22Rv1 (cell line): ENCODE measurements around the gene RNFT2.
"Not testable (repeated sequence)": the region's sequence is repeated elsewhere in the genome, so short reads cannot be mapped to it uniquely, and the experiment has no call there.

Source experiments
- H3K27ac ChIP-seq: fragments of 450-650 bp; 2 replicates; pipeline ENCODE4 v1.5.1; 2017
- CTCF ChIP-seq: fragments of 450-650 bp; IDR thresholded peaks from 2 replicates; pipeline ENCODE4 v1.5.1; 2017; ENCODE audit warnings: mild to moderate bottlenecking
- ZFX ChIP-seq: fragments of 450-650 bp; IDR thresholded peaks from 2 replicates; pipeline ENCODE4 v1.6.1; 2017; ENCODE audit warnings: antibody characterized with exemption, borderline replicate concordance

RNFT2 gene

GRCh38 chr12:116783525-116784237, 45.6 kb downstream of the RNFT2 start:
- TF ChIP-seq CTCF, result no peak
- TF ChIP-seq ZFX, result no peak
- H3K27ac ChIP-seq, result no peak overlapping the region

GRCh38 chr12:116784238-116784612, 46.1 kb downstream of the RNFT2 start:
- H3K27ac ChIP-seq, result no peak overlapping the region
- no peak for TF ChIP-seq CTCF
- no peak for TF ChIP-seq ZFX

GRCh38 chr12:116789562-116789961, 51.4 kb downstream of the RNFT2 start:
- not testable (repeated sequence) for H3K27ac ChIP-seq

GRCh38 chr12:116790066-116790465, 52.0 kb downstream of the RNFT2 start:
- TF ChIP-seq CTCF (no peak), ZFX (no peak)
- no peak overlapping the region for H3K27ac ChIP-seq

- TF ChIP-seq ZFX, result no peak
- no peak for TF ChIP-seq CTCF
- H3K27ac ChIP-seq, result no peak overlapping the region
Measured at GRCh38 chr12:116792403-116792802, 54.3 kb downstream of the RNFT2 start.

- TF ChIP-seq ZFX, result no peak
- no peak for TF ChIP-seq CTCF
Measured at GRCh38 chr12:116794725-116795124, 56.6 kb downstream of the RNFT2 start.

GRCh38 chr12:116797885-116798284, 59.8 kb downstream of the RNFT2 start:
- TF ChIP-seq ZFX (no peak), CTCF (no peak)
- no peak overlapping the region for H3K27ac ChIP-seq

More at GRCh38 chr12:116794725-116795124, 56.6 kb downstream of the RNFT2 start:
- no peak overlapping the region for H3K27ac ChIP-seq

GRCh38 chr12:116798719-116799118, 60.6 kb downstream of the RNFT2 start:
- no peak overlapping the region for H3K27ac ChIP-seq
- TF ChIP-seq ZFX (no peak), CTCF (no peak)
